ENCODE data around the gene PCNT. TPM values are rescaled to one million over a fixed set of nuclear protein-coding genes. Genes with fewer than 3 reads are reported as not detected.

PCNT gene
- total and polyA plus RNA-seq, 10 donors, result 6.4 to 43.7 (median 35.4) TPM

DNA sequence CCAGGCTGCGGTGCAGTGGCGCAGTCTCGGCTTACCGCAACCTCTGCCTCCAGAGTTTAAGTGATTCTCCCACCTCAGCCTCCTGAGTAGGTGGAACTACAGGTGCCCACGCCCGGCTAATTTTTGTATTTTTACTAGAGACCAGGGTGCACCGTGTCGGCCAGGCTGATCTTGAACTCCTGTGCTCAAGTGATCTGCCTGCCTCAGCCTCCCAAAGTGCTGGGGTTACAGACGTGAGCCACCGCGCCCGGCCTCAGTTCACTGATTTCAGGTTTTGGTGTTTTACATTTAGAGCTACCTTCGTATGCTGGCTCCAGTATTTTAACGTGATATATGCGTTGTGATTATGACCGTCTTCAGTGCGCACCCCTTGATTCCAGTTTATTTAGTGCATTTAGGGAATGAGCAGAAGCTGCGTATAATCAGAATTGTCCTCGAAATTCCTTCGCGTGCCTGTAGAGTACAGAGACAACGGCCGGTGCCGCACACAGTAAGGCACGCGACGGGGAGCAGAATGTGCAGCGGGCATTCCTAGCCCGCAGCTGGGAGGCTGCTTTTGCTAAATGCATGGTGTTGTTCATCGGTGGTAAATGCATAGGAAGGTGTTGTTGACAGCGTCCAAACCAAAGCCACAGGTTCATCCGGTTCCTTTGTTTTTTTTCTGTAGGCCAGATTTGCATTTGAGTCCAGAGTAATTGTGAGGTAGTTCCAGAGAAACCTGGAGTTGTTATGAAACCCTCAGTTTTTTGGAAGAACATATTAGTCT is 85.9 kb downstream of the PCNT start:
- intact Hi-C loops (cut with DNase I; ENCODE audit: low total_unique reads), result no loop called here
- Histone ChIP-seq H3K27me3 (replicated peaks in 1 of 7) (no peaks in the 10 kb centered on the region), H3K9me3 (no peaks in the 10 kb centered on the region), H3K4me3 (no peak overlapping the region), H3K4me1 (no peaks in the 10 kb centered on the region), H3K27ac (no peak overlapping the region), H3K36me3 (peaks cover 0 to 95% (median 26%) of the 10 kb centered on the region in 6 donors)
- DNase-seq, result no peak
- WGBS, 5 donors, result 91 to 97% (median 94%) methylated on average over 32 of the region's 32 CpGs
- TF ChIP-seq POLR2A (IDR thresholded peaks at IDR 0.05), result no peak

DNA sequence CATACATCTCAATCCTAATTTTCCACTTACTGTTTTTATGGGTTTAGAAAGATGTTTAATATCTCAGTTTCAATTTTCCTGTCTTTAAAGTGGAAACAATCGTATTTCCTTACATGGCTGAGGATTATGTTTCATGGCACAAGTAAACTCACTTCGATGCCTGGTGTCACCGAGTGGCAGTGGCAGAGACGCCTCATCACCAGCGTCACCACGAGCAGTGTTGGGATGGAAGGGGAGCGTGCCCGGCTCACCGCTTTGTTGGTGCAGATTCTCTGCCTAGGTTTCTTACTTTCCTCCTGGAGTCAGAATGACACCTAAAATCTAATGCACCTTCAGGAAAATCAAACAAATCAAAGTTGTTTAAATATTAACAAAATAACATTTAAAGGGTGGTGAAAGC is 86.6 kb downstream of the PCNT start:
- intact Hi-C loops (cut with DNase I; ENCODE audit: low total_unique reads), result no loop called here

DNA sequence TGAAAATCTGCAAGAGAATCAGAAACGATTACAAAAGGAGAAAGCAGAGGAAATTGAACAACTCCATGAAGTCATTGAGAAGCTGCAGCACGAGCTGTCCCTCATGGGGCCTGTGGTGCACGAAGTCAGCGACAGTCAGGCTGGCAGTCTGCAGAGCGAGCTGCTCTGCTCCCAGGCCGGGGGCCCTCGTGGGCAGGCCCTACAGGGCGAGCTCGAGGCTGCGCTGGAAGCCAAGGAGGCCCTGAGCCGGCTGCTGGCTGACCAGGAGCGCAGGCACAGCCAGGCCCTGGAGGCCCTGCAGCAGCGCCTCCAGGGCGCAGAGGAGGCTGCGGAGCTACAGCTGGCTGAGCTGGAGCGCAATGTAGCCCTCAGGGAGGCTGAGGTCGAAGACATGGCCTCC is 87.3 kb downstream of the PCNT start:
- Histone ChIP-seq H3K36me3 (peaks cover 0 to 96% (median 27%) of the 10 kb centered on the region in 6 donors), H3K9me3 (no peaks in the 10 kb centered on the region), H3K4me1 (no peaks in the 10 kb centered on the region), H3K27ac (no peak overlapping the region), H3K27me3 (replicated peaks in 1 of 7) (no peaks in the 10 kb centered on the region), H3K4me3 (no peak overlapping the region)
- WGBS, 5 donors, result 94 to 96% (median 96%) methylated on average over 16 to 17 of the region's 17 CpGs
- no peak for DNase-seq
- TF ChIP-seq POLR2AphosphoS5 (IDR thresholded peaks at IDR 0.05), result no peak
- TF ChIP-seq POLR2A (IDR thresholded peaks at IDR 0.05), result no peak
- TF ChIP-seq, protein P1, sequence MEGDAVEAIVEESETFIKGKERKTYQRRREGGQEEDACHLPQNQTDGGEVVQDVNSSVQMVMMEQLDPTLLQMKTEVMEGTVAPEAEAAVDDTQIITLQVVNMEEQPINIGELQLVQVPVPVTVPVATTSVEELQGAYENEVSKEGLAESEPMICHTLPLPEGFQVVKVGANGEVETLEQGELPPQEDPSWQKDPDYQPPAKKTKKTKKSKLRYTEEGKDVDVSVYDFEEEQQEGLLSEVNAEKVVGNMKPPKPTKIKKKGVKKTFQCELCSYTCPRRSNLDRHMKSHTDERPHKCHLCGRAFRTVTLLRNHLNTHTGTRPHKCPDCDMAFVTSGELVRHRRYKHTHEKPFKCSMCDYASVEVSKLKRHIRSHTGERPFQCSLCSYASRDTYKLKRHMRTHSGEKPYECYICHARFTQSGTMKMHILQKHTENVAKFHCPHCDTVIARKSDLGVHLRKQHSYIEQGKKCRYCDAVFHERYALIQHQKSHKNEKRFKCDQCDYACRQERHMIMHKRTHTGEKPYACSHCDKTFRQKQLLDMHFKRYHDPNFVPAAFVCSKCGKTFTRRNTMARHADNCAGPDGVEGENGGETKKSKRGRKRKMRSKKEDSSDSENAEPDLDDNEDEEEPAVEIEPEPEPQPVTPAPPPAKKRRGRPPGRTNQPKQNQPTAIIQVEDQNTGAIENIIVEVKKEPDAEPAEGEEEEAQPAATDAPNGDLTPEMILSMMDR (IDR thresholded peaks at IDR 0.05 in 8 of 11, conservative IDR thresholded peaks at IDR 0.05 in 3 of 11), result no peak
- intact Hi-C loops (cut with DNase I; ENCODE audit: low total_unique reads), result no loop called here

More for the DNA sequence above, 86.6 kb downstream of the PCNT start:
- WGBS, 5 donors, result 95 to 97% (median 96%) methylated on average over 9 of the region's 9 CpGs
- TF ChIP-seq, protein P1 (IDR thresholded peaks at IDR 0.05 in 8 of 11, conservative IDR thresholded peaks at IDR 0.05 in 3 of 11), result no peak
- TF ChIP-seq POLR2A (IDR thresholded peaks at IDR 0.05), result no peak
- no peak for TF ChIP-seq POLR2AphosphoS5 (IDR thresholded peaks at IDR 0.05)
- no peak overlapping the region for H3K27ac ChIP-seq
- H3K4me1 ChIP-seq, result no peaks in the 10 kb centered on the region
- no peak overlapping the region for H3K4me3 ChIP-seq
- DNase-seq, result no peak
- no peaks in the 10 kb centered on the region for H3K9me3 ChIP-seq
- H3K36me3 ChIP-seq, result peaks cover 0 to 95% (median 23%) of the 10 kb centered on the region in 6 donors
- no peaks in the 10 kb centered on the region for H3K27me3 ChIP-seq (replicated peaks in 1 of 7)

DNA sequence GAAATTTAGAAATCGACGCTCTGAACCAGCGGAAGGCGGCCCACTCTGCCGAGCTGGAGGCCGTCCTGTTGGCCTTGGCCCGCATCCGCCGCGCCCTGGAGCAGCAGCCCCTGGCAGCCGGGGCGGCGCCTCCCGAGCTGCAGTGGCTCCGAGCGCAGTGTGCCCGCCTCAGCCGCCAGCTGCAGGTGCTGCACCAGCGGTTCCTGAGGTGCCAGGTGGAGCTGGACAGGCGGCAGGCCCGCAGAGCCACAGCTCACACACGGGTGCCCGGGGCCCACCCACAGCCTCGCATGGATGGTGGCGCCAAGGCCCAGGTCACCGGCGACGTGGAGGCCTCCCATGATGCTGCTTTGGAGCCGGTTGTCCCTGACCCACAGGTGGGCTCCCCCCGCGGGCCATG is 87.7 kb downstream of the PCNT start:
- TF ChIP-seq POLR2AphosphoS5 (IDR thresholded peaks at IDR 0.05) (no peak), POLR2A (IDR thresholded peaks at IDR 0.05) (no peak)
- TF ChIP-seq, protein P1 (IDR thresholded peaks at IDR 0.05 in 8 of 11, conservative IDR thresholded peaks at IDR 0.05 in 3 of 11), result no peak
- Histone ChIP-seq H3K36me3 (peaks cover 0 to 96% (median 32%) of the 10 kb centered on the region in 6 donors), H3K27me3 (replicated peaks in 1 of 7) (no peaks in the 10 kb centered on the region), H3K4me3 (no peak overlapping the region), H3K9me3 (no peaks in the 10 kb centered on the region), H3K4me1 (no peaks in the 10 kb centered on the region), H3K27ac (no peak overlapping the region)
- intact Hi-C loops (cut with DNase I; ENCODE audit: low total_unique reads), result no loop called here
- 88 to 98% (median 94%) methylated on average over 22 to 31 of the region's 31 CpGs for WGBS, 5 donors
- no peak for DNase-seq

All from spleen (tissue), 11 donors.